ENCODE results near the gene SLC2A4.

Gene SLC2A4

GRCh38 chr17:7262192-7262934, 19.2 kb upstream of the SLC2A4 start, which contains the start of gene CLDN7:
Gene CLDN7, minus strand, starts transcription at chr17:7262478. Its CDS starts 435 bp downstream, at chr17:7262043.
- no peak within 1 kb of the TSS for H3K4me3 ChIP-seq (ENCODE audit: insufficient read depth, low read length, poor library complexity, severe bottlenecking)
- H2AFZ ChIP-seq (ENCODE audit: low read depth, low read length, severe bottlenecking): no peak within 1 kb of the TSS
- no peak within 1 kb of the TSS for H3K9ac ChIP-seq (ENCODE audit: low read length)
- no peaks in the 10 kb centered on the region for H3K27me3 ChIP-seq (ENCODE audit: low read length)
- H3K79me2 ChIP-seq (ENCODE audit: insufficient read depth, low read length): no peaks in the 10 kb centered on the region
- H3F3A ChIP-seq (ENCODE audit: insufficient read depth): no peaks in the 10 kb centered on the region
- 0 out of 2 replicates have a peak, but pooled peaks cover 2% of the 10 kb centered on the region for H3K36me3 ChIP-seq (ENCODE audit: low read length)
- no peaks in the 10 kb centered on the region for H3K9me2 ChIP-seq (replicated peaks; ENCODE audit: insufficient read depth, low read length)
- no peak within 1 kb of the TSS for H3K27ac ChIP-seq (ENCODE audit: low read depth, low read length)
- H4K20me1 ChIP-seq (ENCODE audit: low read depth, low read length): no peaks in the 10 kb centered on the region
- no peaks in the 10 kb centered on the region for H3K9me3 ChIP-seq (ENCODE audit: insufficient read depth, low read length)
- no peak within 1 kb of the TSS for H3K4me2 ChIP-seq (ENCODE audit: low read depth, low read length, poor library complexity, severe bottlenecking)
- TF ChIP-seq EZH2phosphoT487 (conservative IDR thresholded peaks at IDR 0.05; ENCODE audit: low read length) (no peak), CTCF (IDR thresholded peaks at IDR 0.05; ENCODE audit: insufficient read depth, low read length, poor library complexity, severe bottlenecking) (no peak)

GRCh38 chr17:7262935-7263800, 18.4 kb upstream of the SLC2A4 start:
- H4K20me1 ChIP-seq (ENCODE audit: low read depth, low read length): no peaks in the 10 kb centered on the region
- H3K27ac ChIP-seq (ENCODE audit: low read depth, low read length): no peak overlapping the region
- no peak overlapping the region for H2AFZ ChIP-seq (ENCODE audit: low read depth, low read length, severe bottlenecking)
- no peak overlapping the region for H3K4me3 ChIP-seq (ENCODE audit: insufficient read depth, low read length, poor library complexity, severe bottlenecking)
- H3K27me3 ChIP-seq (ENCODE audit: low read length): no peaks in the 10 kb centered on the region
- H3K4me2 ChIP-seq (ENCODE audit: low read depth, low read length, poor library complexity, severe bottlenecking): no peak overlapping the region
- no peak for TF ChIP-seq EZH2phosphoT487 (conservative IDR thresholded peaks at IDR 0.05; ENCODE audit: low read length)
- no peak for TF ChIP-seq CTCF (IDR thresholded peaks at IDR 0.05; ENCODE audit: insufficient read depth, low read length, poor library complexity, severe bottlenecking)
- H3K79me2 ChIP-seq (ENCODE audit: insufficient read depth, low read length): no peaks in the 10 kb centered on the region
- no peaks in the 10 kb centered on the region for H3K9me2 ChIP-seq (replicated peaks; ENCODE audit: insufficient read depth, low read length)
- H3K36me3 ChIP-seq (ENCODE audit: low read length): 0 out of 2 replicates have a peak, but pooled peaks cover 2% of the 10 kb centered on the region
- no peaks in the 10 kb centered on the region for H3F3A ChIP-seq (ENCODE audit: insufficient read depth)
- H3K9me3 ChIP-seq (ENCODE audit: insufficient read depth, low read length): no peaks in the 10 kb centered on the region
- no peak overlapping the region for H3K9ac ChIP-seq (ENCODE audit: low read length)

- no peaks in the 10 kb centered on the region for H3K27me3 ChIP-seq (ENCODE audit: low read length)
- H3K9me3 ChIP-seq (ENCODE audit: insufficient read depth, low read length): no peaks in the 10 kb centered on the region
- H3K27ac ChIP-seq (ENCODE audit: low read depth, low read length): no peak overlapping the region
- H3K79me2 ChIP-seq (ENCODE audit: insufficient read depth, low read length): no peaks in the 10 kb centered on the region
- H3F3A ChIP-seq (ENCODE audit: insufficient read depth): no peaks in the 10 kb centered on the region
- no peak overlapping the region for H3K9ac ChIP-seq (ENCODE audit: low read length)
- no peaks in the 10 kb centered on the region for H4K20me1 ChIP-seq (ENCODE audit: low read depth, low read length)
- H3K9me2 ChIP-seq (replicated peaks; ENCODE audit: insufficient read depth, low read length): no peaks in the 10 kb centered on the region
- no peak overlapping the region for H2AFZ ChIP-seq (ENCODE audit: low read depth, low read length, severe bottlenecking)
- TF ChIP-seq CTCF (IDR thresholded peaks at IDR 0.05; ENCODE audit: insufficient read depth, low read length, poor library complexity, severe bottlenecking): no peak
- TF ChIP-seq EZH2phosphoT487 (conservative IDR thresholded peaks at IDR 0.05; ENCODE audit: low read length): no peak
- H3K4me2 ChIP-seq (ENCODE audit: low read depth, low read length, poor library complexity, severe bottlenecking): no peak overlapping the region
- H3K4me3 ChIP-seq (ENCODE audit: insufficient read depth, low read length, poor library complexity, severe bottlenecking): no peak overlapping the region
- no peaks in the 10 kb centered on the region for H3K36me3 ChIP-seq (ENCODE audit: low read length)
Observed at GRCh38 chr17:7263801-7264078, 17.8 kb upstream of the SLC2A4 start.

Measured in SU-DHL-6 (cell line).